22Rv1 (cell line): Measurements from ENCODE around the gene P2RY8.

ENCODE experiments used
- CTCF ChIP-seq: fragments of 450-650 bp; IDR thresholded peaks from 2 replicates; pipeline ENCODE4 v1.5.1; 2017; ENCODE audit warnings: mild to moderate bottlenecking
- ZFX ChIP-seq: fragments of 450-650 bp; IDR thresholded peaks from 2 replicates; pipeline ENCODE4 v1.6.1; 2017; ENCODE audit warnings: antibody characterized with exemption, borderline replicate concordance

- TF ChIP-seq CTCF (no peak), ZFX (no peak)
Observed at GRCh38 chrX:1564750-1565683, 28.0 kb upstream of the P2RY8 start.
